Activated CD8-positive, alpha-beta memory T cell treated with anti-CD3 and anti-CD28 coated beads for 4 hours (primary cell): Measurements from ENCODE around the gene RXFP1.
"Not testable (repeated sequence)": the region's sequence is repeated elsewhere in the genome, so short reads cannot be mapped to it uniquely, and the experiment has no call there.

Experiments used
- DNase-seq, 2 donors: peaks; one replicate each; pipeline ENCODE4 v3.0.0-alpha.2; 2020; ENCODE audit warnings: low read depth in 2 of 2

The RXFP1 gene

DNA sequence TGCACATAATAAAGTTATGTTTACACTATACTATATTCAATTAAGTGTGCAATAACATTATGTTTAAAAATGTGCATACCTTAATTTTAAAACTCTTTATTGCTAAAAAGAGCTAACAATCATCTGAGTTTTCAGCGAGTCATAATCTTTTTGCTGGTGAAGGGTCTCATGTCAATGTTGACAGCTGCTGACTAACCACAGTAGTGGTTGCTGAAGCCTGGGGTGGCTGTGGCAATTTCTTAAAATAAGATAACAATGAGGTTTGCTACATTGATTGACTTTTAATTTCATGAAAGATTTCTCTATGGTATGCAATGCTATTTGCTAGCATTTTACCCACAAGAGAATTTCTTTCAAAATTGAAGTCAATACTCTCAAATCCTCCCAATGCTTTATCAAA, 91.4 kb downstream of the RXFP1 start:
- DNase-seq: no peak

DNA sequence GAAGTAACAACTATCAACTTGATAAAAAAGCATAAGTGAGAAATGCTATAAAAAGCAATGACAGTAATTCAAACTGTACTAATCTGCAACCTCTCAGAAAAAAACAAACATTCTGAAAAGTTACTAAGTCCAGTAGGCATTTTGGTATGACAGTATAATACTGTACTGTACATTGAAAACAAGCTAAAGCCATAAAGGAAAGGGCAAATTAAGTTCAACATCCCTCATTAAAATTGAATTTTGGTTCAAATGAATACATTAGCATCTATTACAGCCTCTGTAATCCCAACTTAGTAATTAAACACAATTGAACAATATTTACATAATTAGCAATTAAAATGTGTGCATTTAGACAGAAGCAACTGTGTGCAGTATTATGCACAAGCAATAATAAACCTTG, 96.3 kb downstream of the RXFP1 start:
- no peak for DNase-seq

DNA sequence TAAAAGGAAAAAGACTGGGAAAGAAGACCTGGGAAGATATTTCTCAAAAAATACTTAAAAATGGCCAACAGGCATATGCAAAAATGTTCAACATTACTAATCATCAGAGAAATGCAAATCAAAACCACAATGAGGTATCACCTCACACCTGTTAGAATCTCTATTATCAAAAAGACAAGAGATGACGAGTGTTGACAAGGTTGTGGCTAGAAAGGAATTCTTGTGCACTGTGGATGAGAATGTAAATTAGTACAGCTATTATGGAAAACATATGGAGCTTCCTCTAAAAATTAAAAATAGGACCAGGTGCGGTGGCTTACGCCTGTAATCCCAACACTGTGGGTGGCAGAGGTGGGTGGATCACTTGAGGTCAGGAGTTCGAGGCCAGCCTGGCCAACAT, 100.0 kb downstream of the RXFP1 start:
- no peak for DNase-seq

DNA sequence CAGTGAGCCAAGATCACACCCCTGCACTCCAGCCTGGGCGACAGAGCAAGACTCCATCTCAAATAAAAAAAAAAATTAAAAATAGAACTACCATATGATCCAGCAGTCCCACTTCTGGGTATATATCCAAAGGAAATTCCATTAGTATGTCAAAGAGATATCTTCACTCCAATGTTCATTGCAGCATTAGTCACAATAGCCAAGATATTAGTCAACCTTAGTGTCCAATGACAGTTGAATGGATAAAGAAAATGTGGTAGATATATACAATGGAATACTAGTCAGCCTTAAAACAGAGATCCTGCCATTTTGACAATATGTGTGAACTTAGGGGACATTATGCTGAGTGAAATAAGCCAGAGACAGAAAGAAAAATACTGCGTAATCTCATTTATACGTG, 100.6 kb downstream of the RXFP1 start:
- no peak for DNase-seq

DNA sequence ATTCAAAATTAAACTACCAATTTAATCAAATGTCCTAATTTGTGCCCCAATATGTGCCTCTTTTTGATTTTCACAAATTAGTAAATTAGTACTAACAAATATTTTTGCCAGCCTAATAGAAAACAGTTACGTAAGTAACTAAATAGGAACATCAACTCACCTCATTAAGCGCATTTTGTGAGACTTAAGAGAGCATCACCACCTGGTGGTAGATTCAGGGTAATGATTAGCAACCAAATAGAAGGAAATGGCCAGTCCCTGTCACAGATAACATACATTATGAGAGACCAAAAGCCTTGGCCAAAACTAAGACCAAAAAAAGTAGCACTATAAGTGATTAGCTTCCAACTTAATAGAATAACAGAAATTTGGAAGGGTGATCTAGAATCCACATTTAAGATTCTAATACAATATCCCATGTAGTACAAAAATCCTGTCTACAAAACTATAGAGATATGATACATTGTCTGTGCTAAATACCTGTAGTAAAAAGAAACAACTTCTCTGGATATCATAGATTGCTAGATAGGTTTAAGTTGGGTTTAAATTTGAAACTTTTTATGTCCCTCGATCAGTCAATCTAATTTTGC, 103.3 kb downstream of the RXFP1 start:
- DNase-seq: no peak

DNA sequence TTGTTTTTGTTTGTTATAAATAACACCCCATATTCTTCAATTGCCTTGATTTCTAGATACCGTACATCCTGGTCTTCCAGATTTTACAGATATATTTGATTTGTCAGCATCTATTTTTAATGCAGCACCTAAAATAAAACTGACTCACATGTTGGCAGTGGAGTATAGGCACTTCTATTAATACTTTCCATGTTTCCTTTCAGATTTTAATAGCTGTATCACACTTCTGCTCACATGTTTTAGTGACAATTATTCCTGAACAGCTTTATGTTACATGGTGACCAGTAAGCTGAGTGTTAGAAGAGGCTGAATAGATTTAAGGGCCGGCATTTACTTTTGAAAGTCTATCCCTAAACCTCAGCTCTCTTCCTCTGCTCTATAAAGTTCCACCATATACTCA, 103.9 kb downstream of the RXFP1 start:
- no peak for DNase-seq

DNA sequence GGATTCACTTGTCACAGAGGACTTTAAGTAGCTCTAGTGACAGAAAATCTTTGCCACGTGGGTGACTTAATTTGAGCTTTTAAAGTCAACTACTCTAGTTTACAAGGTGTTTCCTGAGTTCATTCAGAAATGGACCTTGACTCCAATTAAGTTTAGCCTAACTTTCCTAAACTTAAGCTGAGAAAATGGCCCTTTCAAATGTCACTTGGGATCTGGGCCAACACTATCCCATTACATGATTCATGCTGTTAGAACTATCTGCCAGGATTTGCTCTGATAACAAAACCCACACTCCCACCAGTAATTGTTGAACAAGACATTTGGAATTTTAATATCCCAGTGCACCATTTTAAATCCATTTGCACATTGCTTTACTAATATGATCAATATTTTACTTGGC, 109.2 kb downstream of the RXFP1 start:
- DNase-seq: no peak

DNA sequence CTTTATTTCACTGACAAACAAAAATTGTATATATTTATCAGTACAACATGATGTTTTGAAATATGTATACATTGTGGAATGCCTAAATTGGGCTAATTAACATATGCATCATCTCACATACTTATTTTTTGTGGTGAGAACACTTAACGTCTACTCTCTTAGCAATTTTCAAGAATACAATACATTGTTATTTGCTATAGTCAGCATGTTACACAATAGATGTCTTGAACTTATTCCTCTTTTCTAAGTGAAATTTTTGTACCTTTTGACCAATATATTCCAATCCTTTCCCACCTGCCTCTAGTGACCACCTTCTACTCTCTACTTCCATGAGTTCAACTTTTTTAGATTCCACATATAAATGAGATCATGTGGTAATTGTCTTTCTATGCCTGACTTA, 114.9 kb downstream of the RXFP1 start:
- no peak for DNase-seq

DNA sequence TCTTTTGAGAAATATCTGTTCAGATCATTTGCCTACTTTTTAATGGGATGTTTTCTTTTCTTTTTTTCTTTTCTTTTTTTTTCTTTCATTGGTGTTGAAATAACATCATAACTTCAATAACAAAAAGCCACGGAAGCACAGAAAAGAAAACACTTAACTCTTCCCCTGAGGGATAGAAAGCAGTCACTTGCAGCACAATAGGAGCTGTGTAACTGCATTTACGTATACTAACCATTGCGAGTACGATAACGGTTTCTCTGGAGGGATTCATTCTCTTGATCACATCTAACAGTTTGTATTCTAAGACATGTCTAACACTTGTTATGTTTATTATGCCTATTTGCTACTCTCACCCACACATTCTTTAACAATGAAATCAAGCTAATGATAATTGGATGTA, 122.7 kb downstream of the RXFP1 start:
- no peak for DNase-seq

DNA sequence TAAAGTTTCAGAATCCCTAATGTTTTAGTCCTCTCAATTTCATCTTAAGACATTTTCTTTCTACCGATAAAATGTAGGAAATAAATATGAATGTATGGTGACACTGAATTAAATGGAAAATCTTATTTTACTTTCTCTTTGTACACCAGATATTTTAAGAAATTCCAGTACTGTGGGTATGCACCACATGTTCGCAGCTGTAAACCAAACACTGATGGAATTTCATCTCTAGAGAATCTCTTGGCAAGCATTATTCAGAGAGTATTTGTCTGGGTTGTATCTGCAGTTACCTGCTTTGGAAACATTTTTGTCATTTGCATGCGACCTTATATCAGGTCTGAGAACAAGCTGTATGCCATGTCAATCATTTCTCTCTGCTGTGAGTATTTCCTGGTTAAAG, 123.1 kb downstream of the RXFP1 start:
- DNase-seq: no peak

DNA sequence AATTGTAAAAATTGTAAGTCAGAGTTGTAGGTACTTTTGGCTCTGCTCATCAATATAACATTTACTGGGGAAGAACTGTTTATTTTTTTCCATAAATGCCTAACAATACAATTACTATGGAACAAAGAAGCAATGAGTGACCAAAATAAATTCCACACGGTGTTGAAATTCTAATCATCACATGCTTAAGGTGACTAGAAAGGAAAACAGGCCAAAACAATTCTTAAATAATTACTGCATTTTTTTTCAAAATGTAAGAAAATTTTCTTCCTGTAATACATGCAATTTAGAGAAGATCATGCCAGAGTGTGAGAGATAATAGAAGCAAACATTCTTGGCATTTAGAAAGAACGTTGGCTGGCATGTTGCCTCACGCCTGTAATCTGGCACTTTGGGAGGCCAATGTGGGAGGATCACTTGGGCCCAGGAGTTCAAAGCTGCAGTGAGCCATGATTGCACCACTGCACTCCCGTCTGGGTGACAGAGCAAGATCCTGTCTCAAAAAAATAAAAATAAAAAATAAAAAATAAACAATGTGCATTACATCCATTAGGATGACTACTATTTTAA, 127.5 kb downstream of the RXFP1 start:
- DNase-seq: no peak

DNA sequence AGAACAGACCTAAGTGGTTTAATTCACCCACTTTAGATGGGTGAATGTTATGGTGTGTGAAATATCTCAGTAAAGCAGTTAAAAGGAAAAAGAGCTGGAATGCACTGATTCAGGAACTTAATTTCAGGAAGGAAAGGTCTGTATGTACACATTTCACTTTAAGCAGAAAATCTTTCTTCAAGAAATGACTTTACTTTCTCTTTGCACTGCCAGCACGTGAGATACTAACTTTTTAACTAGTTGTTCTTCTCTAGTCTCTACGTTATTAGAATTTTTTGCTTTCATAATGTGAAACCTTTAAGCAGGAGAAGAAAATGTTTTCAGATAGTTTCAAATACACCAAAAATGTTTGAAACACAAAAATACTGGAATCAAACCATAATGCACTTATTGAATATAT, 131.2 kb downstream of the RXFP1 start:
- no peak for DNase-seq

DNA sequence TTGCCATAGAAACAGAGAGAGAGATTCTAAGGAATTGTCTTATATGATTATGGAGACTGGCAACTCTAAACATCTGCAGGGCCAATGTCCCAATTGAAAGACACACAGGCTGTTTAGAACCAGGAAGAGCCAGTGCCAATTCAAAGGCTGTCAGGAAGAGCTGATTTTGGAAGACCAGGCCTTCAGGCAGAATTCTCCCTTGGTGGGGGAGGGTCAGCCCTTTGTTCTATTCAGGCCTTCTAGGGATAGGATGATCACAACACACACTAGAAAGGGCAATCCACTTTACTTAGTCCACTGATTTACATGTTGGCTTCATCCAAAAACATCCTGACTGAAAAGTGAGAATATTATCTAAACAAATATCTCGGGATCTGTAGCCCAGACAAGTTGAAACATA, 134.8 kb downstream of the RXFP1 start:
- no peak for DNase-seq

DNA sequence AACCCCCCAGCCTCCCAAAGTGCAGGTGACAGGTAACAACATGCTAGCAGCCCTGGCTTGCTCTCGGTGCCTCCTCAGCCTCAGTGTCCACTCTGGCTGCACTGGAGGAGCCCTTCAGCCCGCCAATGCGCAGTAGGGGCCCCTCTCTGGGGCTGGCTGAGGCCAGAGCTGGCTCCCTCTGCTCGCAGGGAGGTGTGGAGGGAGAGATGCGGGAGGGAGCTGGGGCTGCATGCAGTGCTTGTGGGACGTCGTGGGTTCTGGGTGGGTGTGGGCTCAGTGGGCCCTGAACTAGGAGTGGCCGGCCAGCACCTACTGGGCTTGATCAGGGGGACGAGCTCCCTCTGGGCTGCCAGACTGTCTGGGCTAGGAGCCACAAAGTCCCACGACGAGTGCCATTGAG, 135.6 kb downstream of the RXFP1 start:
- no peak for DNase-seq

DNA sequence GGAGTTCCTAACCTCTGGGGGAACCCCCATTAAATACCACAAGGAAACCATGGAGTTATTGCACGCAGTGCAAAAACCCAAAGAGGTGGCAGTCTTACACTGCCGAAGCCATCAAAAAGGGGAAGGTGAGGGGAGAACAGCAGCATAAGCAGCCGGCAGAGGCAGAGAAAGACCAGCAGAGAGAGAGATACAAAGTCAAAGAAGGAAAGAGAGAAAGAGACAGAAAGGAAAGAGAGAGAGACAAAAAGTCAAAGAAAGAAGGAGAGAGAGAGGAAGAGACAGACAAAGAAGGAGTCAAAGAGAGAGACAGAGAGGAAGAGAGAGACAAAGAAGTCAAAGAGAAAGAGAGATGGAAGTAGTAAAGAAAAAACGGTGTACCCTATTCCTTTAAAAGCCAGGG, 141.6 kb downstream of the RXFP1 start:
- not testable (repeated sequence) for DNase-seq

DNA sequence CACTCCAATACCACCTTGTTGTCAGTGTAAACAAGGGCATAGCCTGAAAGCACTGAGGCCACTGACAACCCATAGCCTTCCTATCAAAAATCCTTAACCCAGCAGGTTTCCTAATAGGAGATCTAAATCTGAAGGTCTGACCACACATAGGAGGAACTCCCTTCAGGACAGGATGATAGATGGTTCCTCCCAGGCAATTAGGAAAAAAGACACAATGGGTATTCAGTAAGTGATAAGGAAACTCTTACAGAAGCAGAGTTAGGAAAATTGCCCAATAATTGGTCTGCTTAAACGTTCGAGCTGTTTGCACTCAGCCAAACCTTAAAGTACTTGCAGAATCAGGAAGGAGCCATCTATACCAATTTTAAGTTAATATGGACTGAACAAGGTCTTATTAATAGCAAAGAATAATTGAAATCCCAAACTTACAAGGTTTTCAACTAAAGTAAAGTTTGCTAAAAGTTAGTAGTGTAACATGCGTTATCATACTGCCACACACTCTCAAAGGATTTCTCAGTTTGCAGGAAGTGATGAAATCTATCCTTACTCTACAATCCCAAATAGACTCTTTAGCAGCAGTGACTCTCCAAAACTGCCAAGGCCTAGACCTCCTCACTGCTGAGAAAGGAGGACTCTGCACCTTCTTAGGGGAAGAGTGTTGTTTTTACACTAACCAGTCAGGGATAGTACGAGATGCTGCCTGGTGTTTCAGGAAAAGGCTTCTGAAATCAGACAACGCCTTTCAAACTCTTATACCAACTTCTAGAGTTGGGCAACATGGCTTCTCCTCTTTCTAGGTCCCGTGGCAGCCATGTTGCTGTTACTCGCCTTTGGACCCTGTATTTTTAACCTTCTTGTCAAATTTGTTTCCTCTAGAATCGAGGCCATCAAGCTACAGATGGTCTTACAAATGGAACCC, 142.3 kb downstream of the RXFP1 start:
- not testable (repeated sequence) for DNase-seq

DNA sequence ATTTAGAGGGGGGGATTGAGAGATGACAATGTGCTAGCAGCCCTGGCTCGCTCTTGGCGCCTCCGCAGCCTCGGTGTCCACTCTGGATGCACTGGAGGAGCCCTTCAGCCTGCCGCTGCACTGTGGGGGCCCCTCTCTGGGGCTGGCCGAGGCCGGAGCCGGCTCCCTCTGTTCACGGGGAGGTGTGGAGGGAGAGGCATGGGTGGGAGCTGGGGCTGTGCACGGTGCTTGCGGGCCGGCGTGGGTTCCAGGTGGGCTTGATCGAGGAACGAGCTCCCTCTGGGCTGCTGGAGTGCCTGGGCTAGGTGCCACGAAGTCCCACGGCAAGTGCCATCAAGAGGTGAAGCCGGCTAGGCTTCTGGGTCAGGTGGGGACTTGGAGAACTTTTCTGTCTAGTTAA, 143.1 kb downstream of the RXFP1 start:
- DNase-seq: no peak

DNA sequence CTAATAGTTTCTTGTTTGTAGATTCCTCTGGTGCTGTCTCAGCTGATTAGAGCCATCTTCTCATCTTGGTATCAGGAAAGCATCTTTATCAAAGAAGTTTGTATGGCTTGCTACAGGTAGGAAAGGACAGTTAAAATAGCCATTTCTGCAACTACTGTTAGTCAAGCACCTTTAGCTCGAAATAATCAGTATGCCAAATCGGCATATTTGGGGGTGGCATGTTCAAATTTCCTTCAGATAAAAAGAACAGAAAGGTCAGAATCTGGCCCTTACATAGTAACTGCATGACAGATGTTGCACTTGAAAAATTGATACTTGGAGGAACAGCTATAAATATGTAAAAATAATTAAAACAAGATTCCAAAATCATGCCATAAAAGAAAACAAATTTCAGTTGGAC, 145.2 kb downstream of the RXFP1 start:
- no peak for DNase-seq

DNA sequence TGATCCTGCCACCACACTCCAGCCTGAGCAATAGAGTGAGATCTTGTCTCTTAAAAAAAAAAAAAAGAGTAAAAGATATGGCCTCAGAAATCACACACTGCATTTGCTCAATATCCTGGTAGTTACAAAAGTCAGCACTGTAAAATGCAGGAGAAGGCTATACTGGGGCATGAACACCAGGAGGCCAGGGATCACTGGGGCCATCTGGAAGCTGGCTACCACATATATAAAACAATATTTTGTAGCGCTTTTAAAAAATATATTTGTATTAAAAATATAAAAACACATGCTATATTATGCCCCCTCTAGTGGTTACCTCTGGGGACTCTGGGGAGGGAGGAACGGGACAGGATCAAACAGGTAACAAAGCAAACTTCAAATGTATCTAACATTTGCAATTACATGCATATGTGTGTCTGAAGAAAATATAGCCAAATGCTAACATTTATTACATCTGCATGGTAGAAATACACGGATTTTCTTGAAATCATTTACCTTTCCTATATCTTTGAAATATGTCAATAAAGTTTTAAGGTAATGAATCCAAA, 146.0 kb downstream of the RXFP1 start:
- DNase-seq: no peak

DNA sequence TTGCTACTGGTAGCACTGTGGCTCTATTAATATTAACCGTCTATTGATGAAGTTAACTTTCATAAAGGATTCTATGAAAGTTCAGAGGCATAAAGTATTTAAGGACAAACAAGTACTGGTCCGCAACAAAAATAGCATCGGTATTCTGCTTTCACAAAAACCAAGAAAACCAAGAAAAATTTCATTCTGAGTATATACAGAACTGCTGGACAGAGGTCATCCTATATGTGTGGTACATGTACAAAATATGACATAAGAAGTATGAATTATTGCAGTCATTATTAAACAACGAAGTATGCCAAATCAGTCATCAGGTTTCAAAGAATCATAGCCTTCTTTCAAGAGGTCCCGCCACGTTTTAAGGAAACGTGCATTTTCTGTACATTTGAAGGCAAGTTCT, 147.6 kb downstream of the RXFP1 start:
- DNase-seq: no peak

DNA sequence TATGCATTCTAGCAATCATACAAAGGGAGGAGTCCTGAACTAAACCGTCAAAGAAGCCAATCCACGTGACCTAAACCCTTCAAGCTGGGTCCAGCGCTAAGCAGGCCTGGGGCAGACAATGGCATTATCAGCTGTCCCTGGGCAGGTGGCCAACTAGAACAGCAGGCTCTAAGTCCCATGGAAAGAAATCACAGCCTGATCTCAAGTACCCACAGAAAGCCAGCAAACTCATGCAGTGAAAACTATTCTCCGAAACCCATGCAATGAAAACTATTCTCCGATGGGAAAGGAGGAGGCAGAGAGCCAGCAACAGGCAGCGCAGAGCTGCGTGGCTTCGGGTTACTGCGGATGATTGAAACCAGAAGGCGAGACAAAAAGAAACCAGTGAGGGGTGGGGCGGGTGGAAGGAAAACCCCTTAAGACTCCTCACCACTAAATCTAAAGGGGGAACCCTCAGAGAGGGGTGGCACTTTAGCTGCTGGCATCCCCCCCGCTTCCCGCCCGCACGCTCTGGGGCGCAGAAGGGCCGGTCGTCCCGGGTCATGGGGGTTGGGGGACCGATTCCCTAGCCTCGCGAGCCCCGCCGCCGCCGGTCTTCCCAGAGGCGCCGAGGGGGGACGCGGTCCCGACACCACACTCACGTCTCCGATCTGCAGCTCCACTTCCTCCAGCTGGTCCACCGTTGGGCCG, 149.4 kb downstream of the RXFP1 start:
- peak in 1 of 2 donors; percentile 14 for DNase-seq

DNA sequence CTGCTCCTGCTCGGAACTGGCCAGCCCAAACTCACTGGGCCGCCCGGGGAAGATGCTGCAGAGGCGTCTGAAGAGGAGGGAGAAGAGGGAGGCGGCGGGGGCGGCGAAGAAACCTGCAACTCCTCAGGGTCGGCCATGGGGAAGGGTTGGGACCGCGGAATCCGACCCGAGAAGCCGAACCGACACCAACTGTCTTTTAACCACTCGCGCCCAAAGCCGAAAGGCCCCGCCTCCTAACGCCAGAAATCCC, 149.9 kb downstream of the RXFP1 start, which contains the start of gene C4orf46:
Gene C4orf46 (minus strand): TSS at position 223 of the 250 bp plus-strand sequence. CDS start 86 bp downstream, at position 137.
- DNase-seq: no peak
